ENCODE data around the gene ZNF804A.

- TF ChIP-seq EZH2phosphoT487 (IDR thresholded peaks at IDR 0.05) (no peak), CTCF (IDR thresholded peaks at IDR 0.05) (no peak)
These were observed 328.7 kb downstream of the ZNF804A start for GRCh38 chr2:184927040-184927439.

Measured in neural progenitor cell (in vitro differentiated cells).